OCI-LY3 (cell line): Measurements from ENCODE around the gene TM9SF4.

ENCODE experiments used
- H2AFZ ChIP-seq: fragments of 200-600, 300-600 bp; shearing (Covaris generic); 2 replicates; pipeline ENCODE4 v1.6.0; 2014; ENCODE audit warnings: antibody characterized with exemption, low read depth, low read length
- H3K27ac ChIP-seq: fragments of 200-600, 300-600 bp; sonication (generic); 2 replicates; pipeline ENCODE4 v1.5.1; 2014; ENCODE audit warnings: mild to moderate bottlenecking, low read length, moderate library complexity, mixed read lengths
- H3K27me3 ChIP-seq: fragments of 200-600, 300-600 bp; sonication (generic); 2 replicates; pipeline ENCODE4 v1.6.1; 2014; ENCODE audit warnings: low read depth, low read length, mixed read lengths
- H3K36me3 ChIP-seq: fragments of 200-600, 300-600 bp; sonication (generic); replicated peaks from 2 replicates; pipeline ENCODE3; 2014; ENCODE audit warnings: low read depth, low read length, mixed read lengths
- H3K4me1 ChIP-seq: fragments of 300-600, 200-600 bp; sonication (generic); 2 replicates; pipeline ENCODE4 v1.6.1; 2014; ENCODE audit warnings: low read length, mixed read lengths
- H3K4me2 ChIP-seq: fragments of 200-600, 300-600 bp; sonication (generic); 2 replicates; pipeline ENCODE4 v1.6.1; 2014; ENCODE audit warnings: low read length, mixed read lengths
- H3K4me3 ChIP-seq: fragments of 300-600, 200-600 bp; sonication (generic); 2 replicates; pipeline ENCODE4 v1.5.1; 2014; ENCODE audit warnings: antibody characterized with exemption, mild to moderate bottlenecking, low read length, moderate library complexity
- H3K79me2 ChIP-seq: fragments of 300-600, 200-600 bp; shearing (Covaris generic); 2 replicates; pipeline ENCODE4 v1.6.1; 2014; ENCODE audit warnings: mild to moderate bottlenecking, low read length, mixed read lengths
- H3K9ac ChIP-seq: fragments of 300-600, 200-600 bp; shearing (Covaris generic); 2 replicates; pipeline ENCODE4 v1.6.0; 2014; ENCODE audit warnings: mild to moderate bottlenecking, low read length, moderate library complexity
- H3K9me3 ChIP-seq: fragments of 200-600, 300-600 bp; shearing (Covaris generic); 2 replicates; pipeline ENCODE4 v1.6.1; 2014; ENCODE audit warnings: low read length, mixed read lengths; ENCODE audit not compliant: insufficient read depth
- H4K20me1 ChIP-seq: fragments of 200-600, 300-600 bp; sonication (generic); 2 replicates; pipeline ENCODE4 v1.6.1; 2016; ENCODE audit warnings: low read length, mixed read lengths; ENCODE audit not compliant: insufficient read depth
- CTCF ChIP-seq: fragments of 200-600, 300-600 bp; sonication (generic); IDR thresholded peaks from 2 replicates; pipeline ENCODE4 v1.5.1; 2014; ENCODE audit warnings: antibody characterized with exemption, low read length, low read depth
- EZH2phosphoT487 ChIP-seq: fragments of 200-600 bp; shearing (Covaris generic); IDR thresholded peaks from 2 replicates; pipeline ENCODE4 v1.6.1; 2018; ENCODE audit warnings: antibody characterized with exemption, mixed run types, low read depth

TM9SF4 gene

GRCh38 chr20:32142088-32142487 is 32.6 kb downstream of the TM9SF4 start:
- TF ChIP-seq EZH2phosphoT487 (no peak), CTCF (no peak)
- H3K79me2 ChIP-seq: no peaks in the 10 kb centered on the region
- no peaks in the 10 kb centered on the region for H3K9me3 ChIP-seq
- no peak overlapping the region for H3K27ac ChIP-seq
- H3K9ac ChIP-seq: no peak overlapping the region
- H3K4me1 ChIP-seq: no peaks in the 10 kb centered on the region
- H2AFZ ChIP-seq: no peak overlapping the region
- H3K4me2 ChIP-seq: no peak overlapping the region
- H4K20me1 ChIP-seq: no peaks in the 10 kb centered on the region
- H3K36me3 ChIP-seq: peaks cover 87% of the 10 kb centered on the region
- no peaks in the 10 kb centered on the region for H3K27me3 ChIP-seq
- no peak overlapping the region for H3K4me3 ChIP-seq

GRCh38 chr20:32142991-32143390 is 33.5 kb downstream of the TM9SF4 start:
- H3K9ac ChIP-seq: no peak overlapping the region
- H3K9me3 ChIP-seq: no peaks in the 10 kb centered on the region
- no peak overlapping the region for H3K4me3 ChIP-seq
- H3K4me2 ChIP-seq: no peak overlapping the region
- H4K20me1 ChIP-seq: no peaks in the 10 kb centered on the region
- H3K27ac ChIP-seq: no peak overlapping the region
- no peaks in the 10 kb centered on the region for H3K27me3 ChIP-seq
- H3K4me1 ChIP-seq: no peaks in the 10 kb centered on the region
- no peak overlapping the region for H2AFZ ChIP-seq
- TF ChIP-seq CTCF (no peak), EZH2phosphoT487 (no peak)
- H3K79me2 ChIP-seq: no peaks in the 10 kb centered on the region
- H3K36me3 ChIP-seq: peaks cover 78% of the 10 kb centered on the region

GRCh38 chr20:32144898-32145662 is 35.6 kb downstream of the TM9SF4 start:
- H3K36me3 ChIP-seq: peaks cover 72% of the 10 kb centered on the region

More at GRCh38 chr20:32144898-32145662, 35.6 kb downstream of the TM9SF4 start:
- Histone ChIP-seq H3K4me3 (no peak overlapping the region), H3K9me3 (no peaks in the 10 kb centered on the region), H3K27ac (no peak overlapping the region), H3K4me2 (no peak overlapping the region), H3K79me2 (no peaks in the 10 kb centered on the region), H4K20me1 (no peaks in the 10 kb centered on the region), H3K9ac (no peak overlapping the region), H3K27me3 (no peaks in the 10 kb centered on the region), H3K4me1 (no peaks in the 10 kb centered on the region), H2AFZ (no peak overlapping the region)
- TF ChIP-seq CTCF: no peak
- no peak for TF ChIP-seq EZH2phosphoT487
